C4-2B (cell line): Measurements from ENCODE around the gene ZFHX2.

ENCODE experiments used
- ZFX ChIP-seq: fragments of 450-650 bp; IDR thresholded peaks from 2 replicates; pipeline ENCODE4 v1.6.1; 2017
- TF ChIP-seq, protein P1 (sequence below): fragments of 450-650 bp; conservative IDR thresholded peaks from 2 replicates; pipeline ENCODE4 v1.5.1; 2017; ENCODE audit warnings: mild to moderate bottlenecking

DNA sequence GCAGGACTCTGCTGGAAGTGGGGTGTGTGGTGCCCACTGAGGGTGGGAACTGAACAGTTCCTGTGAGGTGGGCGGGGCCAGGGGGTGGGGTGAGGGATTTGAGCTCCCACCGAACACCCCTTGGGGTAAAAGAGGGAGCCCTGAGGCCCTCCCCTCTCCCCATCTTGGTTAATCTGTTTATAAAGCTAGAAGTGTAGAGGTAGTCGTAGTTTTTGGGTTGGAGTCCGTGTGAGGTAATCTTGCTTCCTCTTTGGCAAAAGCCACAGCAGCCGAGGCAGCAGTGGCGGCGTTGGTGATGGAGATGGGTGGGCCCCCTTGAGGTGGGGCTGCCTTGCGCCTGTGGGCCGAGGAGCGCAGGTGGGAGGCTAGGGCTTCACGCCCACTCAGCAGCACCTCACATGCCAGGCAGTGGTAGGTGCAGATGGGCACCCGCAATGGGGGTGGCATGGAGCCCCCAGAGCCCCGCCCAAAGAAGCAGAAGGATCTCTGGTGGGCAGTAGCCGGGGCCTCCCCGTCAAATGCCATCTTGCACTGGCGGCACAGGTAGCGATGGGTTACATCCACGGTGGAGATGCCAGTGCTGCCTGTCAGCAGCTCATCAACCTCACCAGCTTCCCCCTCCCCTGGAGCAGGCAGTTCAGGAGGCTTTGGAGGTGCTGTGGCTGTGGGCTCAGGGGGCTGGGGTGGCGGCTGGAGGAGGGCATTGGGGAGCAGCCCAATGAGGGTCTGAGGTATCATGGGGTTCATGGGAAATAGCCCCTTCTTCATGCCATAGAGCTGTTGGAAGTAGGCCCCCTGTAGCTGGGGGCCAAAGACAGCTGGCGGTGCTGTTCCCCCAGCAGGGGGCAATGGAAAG is 29.6 kb downstream of the ZFHX2 start:
- no peak for TF ChIP-seq ZFX
- TF ChIP-seq, protein P1, sequence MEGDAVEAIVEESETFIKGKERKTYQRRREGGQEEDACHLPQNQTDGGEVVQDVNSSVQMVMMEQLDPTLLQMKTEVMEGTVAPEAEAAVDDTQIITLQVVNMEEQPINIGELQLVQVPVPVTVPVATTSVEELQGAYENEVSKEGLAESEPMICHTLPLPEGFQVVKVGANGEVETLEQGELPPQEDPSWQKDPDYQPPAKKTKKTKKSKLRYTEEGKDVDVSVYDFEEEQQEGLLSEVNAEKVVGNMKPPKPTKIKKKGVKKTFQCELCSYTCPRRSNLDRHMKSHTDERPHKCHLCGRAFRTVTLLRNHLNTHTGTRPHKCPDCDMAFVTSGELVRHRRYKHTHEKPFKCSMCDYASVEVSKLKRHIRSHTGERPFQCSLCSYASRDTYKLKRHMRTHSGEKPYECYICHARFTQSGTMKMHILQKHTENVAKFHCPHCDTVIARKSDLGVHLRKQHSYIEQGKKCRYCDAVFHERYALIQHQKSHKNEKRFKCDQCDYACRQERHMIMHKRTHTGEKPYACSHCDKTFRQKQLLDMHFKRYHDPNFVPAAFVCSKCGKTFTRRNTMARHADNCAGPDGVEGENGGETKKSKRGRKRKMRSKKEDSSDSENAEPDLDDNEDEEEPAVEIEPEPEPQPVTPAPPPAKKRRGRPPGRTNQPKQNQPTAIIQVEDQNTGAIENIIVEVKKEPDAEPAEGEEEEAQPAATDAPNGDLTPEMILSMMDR: no peak
